WERI-Rb-1 (cell line): Measurements from ENCODE around the gene SNX9.

Experiments
- DNase-seq: peaks from one replicate; pipeline ENCODE4 v3.0.0-alpha.2; 2020
- H3K27ac ChIP-seq: fragments of 250-450 bp; sonication (Bioruptor Pico); 2 replicates; pipeline ENCODE4 v1.5.1; 2020; ENCODE audit warnings: mild to moderate bottlenecking, moderate library complexity
- H3K27me3 ChIP-seq: fragments of 250-450 bp; sonication (Bioruptor Pico); 2 replicates; pipeline ENCODE4 v1.5.1; 2021; ENCODE audit warnings: mild to moderate bottlenecking, low read depth, moderate library complexity; ENCODE audit not compliant: insufficient read depth, severe bottlenecking
- H3K36me3 ChIP-seq: fragments of 250-450 bp; sonication (Bioruptor Pico); 2 replicates; pipeline ENCODE4 v1.5.1; 2020; ENCODE audit warnings: mild to moderate bottlenecking, moderate library complexity
- H3K4me3 ChIP-seq: 2 replicates; pipeline ENCODE4 v1.5.1; 2011; ENCODE audit warnings: low read depth, mild to moderate bottlenecking, control low read depth, low read length
- H3K9me3 ChIP-seq: fragments of 250-450 bp; sonication (Bioruptor Pico); 2 replicates; pipeline ENCODE4 v1.5.1; 2021; ENCODE audit warnings: mild to moderate bottlenecking, moderate library complexity; ENCODE audit not compliant: severe bottlenecking
- CTCF ChIP-seq: IDR thresholded peaks from 2 replicates; pipeline ENCODE4 v1.5.1; 2011; ENCODE audit warnings: low read depth, mild to moderate bottlenecking, control low read depth, inconsistent platforms, low read length

SNX9 gene

GRCh38 chr6:157989541-157990289, 166.7 kb downstream of the SNX9 start:
- Histone ChIP-seq H3K9me3 (no peaks in the 10 kb centered on the region), H3K4me3 (no peak overlapping the region), H3K27me3 (no peaks in the 10 kb centered on the region), H3K36me3 (no peaks in the 10 kb centered on the region; the same call in 1 of the 2 replicates), H3K27ac (no peak overlapping the region)
- 0 out of 2 replicates have a peak, but pooled peaks have one; percentile 7 for TF ChIP-seq CTCF
- no peak for DNase-seq

- Histone ChIP-seq H3K36me3 (no peaks in the 10 kb centered on the region; the same call in 1 of the 2 replicates), H3K4me3 (no peak overlapping the region), H3K27me3 (no peaks in the 10 kb centered on the region), H3K9me3 (no peaks in the 10 kb centered on the region), H3K27ac (no peak overlapping the region)
- TF ChIP-seq CTCF, result no peak
- DNase-seq, result no peak
Measured at GRCh38 chr6:157990321-157991066, 167.4 kb downstream of the SNX9 start.

- H3K9me3 ChIP-seq, result no peaks in the 10 kb centered on the region
- no peak for DNase-seq
- no peaks in the 10 kb centered on the region for H3K27me3 ChIP-seq
- H3K4me3 ChIP-seq, result no peak overlapping the region
- H3K27ac ChIP-seq, result no peak overlapping the region
- no peaks in the 10 kb centered on the region; the same call in 1 of the 2 replicates for H3K36me3 ChIP-seq
- TF ChIP-seq CTCF, result no peak
Measured at GRCh38 chr6:157991067-157991432, 168.0 kb downstream of the SNX9 start.

GRCh38 chr6:157993076-157993475, 170.0 kb downstream of the SNX9 start:
- no peak for TF ChIP-seq CTCF
- Histone ChIP-seq H3K4me3 (no peak overlapping the region), H3K36me3 (no peaks in the 10 kb centered on the region; the same call in 1 of the 2 replicates), H3K27ac (no peak overlapping the region), H3K9me3 (no peaks in the 10 kb centered on the region), H3K27me3 (no peaks in the 10 kb centered on the region)
- DNase-seq, result no peak

GRCh38 chr6:157994125-157994795, 171.2 kb downstream of the SNX9 start:
- no peaks in the 10 kb centered on the region for H3K9me3 ChIP-seq
- H3K36me3 ChIP-seq, result no peaks in the 10 kb centered on the region; the same call in 1 of the 2 replicates
- DNase-seq, result no peak
- H3K4me3 ChIP-seq, result no peak overlapping the region
- no peaks in the 10 kb centered on the region for H3K27me3 ChIP-seq
- H3K27ac ChIP-seq, result no peak overlapping the region
- no peak for TF ChIP-seq CTCF
